Activated naive CD4-positive, alpha-beta T cell treated with anti-CD3 and anti-CD28 coated beads, Interleukin-2, amount 10 ng/mL, durations not matched to agents 7 days and 5 days (primary cell): ENCODE results near the gene RASAL2.
"Not testable (repeated sequence)": the region's sequence is repeated elsewhere in the genome, so short reads cannot be mapped to it uniquely, and the experiment has no call there.

Source experiments
- CTCF ChIA-PET: fragments of 350-600 bp; sonication (Branson Sonifier 250); formaldehyde crosslinking; loops from one replicate; lab custom pipeline; 2021; ENCODE audit warnings: antibody characterized with exemption; lab: Charles Lee
- DNase-seq: peaks from one replicate; pipeline ENCODE4 v3.0.0-alpha.2; 2020
- H3K27ac Mint-ChIP-seq: one replicate; pipeline ENCODE4 v1.8.0; 2021; ENCODE audit warnings: mild to moderate bottlenecking, moderate library complexity, mixed read lengths
- H3K27me3 Mint-ChIP-seq: one replicate; pipeline ENCODE4 v1.8.0; 2021; ENCODE audit warnings: mild to moderate bottlenecking, mixed read lengths
- H3K36me3 Mint-ChIP-seq: one replicate; pipeline ENCODE4 v1.8.0; 2021; ENCODE audit warnings: mixed read lengths
- H3K4me1 Mint-ChIP-seq: one replicate; pipeline ENCODE4 v1.8.0; 2021; ENCODE audit warnings: mixed read lengths
- H3K4me3 Mint-ChIP-seq: one replicate; pipeline ENCODE4 v1.8.0; 2021; ENCODE audit warnings: mild to moderate bottlenecking, moderate library complexity, mixed read lengths
- H3K9me3 Mint-ChIP-seq: one replicate; pipeline ENCODE4 v1.8.0; 2021; ENCODE audit warnings: mixed read lengths

Gene RASAL2

GRCh38 chr1:178119628-178120027 is 25.7 kb downstream of the RASAL2 start:
- Mint-ChIP-seq H3K36me3 (no peaks in the 10 kb centered on the region), H3K4me3 (no peak overlapping the region), H3K27me3 (no peaks in the 10 kb centered on the region), H3K27ac (no peak overlapping the region), H3K4me1 (no peaks in the 10 kb centered on the region), H3K9me3 (no peaks in the 10 kb centered on the region)
- no peak for DNase-seq
- CTCF ChIA-PET = no interaction called here

GRCh38 chr1:178120088-178120487 is 26.2 kb downstream of the RASAL2 start:
- H3K4me3 Mint-ChIP-seq = no peak overlapping the region
- DNase-seq = no peak
- H3K9me3 Mint-ChIP-seq = no peaks in the 10 kb centered on the region
- H3K4me1 Mint-ChIP-seq = no peaks in the 10 kb centered on the region
- H3K36me3 Mint-ChIP-seq = no peaks in the 10 kb centered on the region
- no peak overlapping the region for H3K27ac Mint-ChIP-seq
- CTCF ChIA-PET = interaction anchor here (0.9 kb wide), 1 partner anchor 12 kb away, joined by 3 read pairs; no protein-coding TSS in a partner anchor
- no peaks in the 10 kb centered on the region for H3K27me3 Mint-ChIP-seq

DNA sequence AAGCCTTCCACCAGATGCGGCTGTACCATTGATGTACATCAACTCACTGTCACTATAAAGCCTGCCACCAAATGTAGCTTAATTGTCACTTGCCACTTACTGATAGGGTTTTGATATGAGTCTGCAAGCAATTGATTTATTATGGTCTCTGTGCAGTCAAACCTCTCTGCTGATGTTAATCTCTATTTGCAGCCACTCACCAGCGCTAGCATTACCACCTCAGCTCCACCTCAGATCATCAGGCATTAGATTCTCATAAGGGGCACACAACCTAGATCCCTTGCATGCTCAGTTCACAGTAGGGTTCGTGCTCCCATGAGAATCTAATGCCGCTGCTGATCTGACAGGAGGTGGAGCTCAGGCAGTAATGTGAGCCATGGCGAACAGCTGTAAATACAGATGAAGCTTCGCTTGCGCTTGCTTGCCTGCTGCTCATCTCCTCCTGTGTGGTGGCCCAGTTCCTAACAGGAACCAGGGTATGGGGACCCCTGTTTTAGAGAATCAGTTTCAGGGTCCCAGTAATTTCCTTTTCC is 26.7 kb downstream of the RASAL2 start:
- DNase-seq, H3K36me3 Mint-ChIP-seq, H3K27me3 Mint-ChIP-seq: not testable (repeated sequence)

DNA sequence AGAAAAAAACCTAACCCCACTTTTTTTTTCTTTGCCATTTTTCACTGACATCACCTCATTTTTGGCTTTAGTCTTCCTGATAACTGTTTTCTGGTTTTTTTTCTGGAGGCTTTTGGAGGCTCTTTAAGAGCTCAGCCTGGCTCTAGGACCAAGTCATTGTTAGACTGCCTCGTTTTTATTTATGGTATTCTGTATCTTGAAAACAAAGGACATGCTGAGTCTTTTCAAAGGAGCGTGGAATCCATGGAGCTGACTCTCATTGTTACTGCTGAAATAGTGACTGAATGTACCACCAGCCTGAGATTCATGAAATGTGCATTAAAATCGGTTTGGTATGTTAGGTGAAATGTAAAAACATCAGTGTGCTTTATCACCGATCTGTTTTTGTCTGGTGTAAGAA is 28.0 kb downstream of the RASAL2 start:
- Mint-ChIP-seq H3K4me3 (no peak overlapping the region), H3K9me3 (no peaks in the 10 kb centered on the region), H3K36me3 (no peaks in the 10 kb centered on the region), H3K27me3 (no peaks in the 10 kb centered on the region), H3K4me1 (no peaks in the 10 kb centered on the region), H3K27ac (no peak overlapping the region)
- no peak for DNase-seq
- CTCF ChIA-PET = no interaction called here

More for the DNA sequence above, 26.7 kb downstream of the RASAL2 start:
- not testable (repeated sequence) for H3K4me3 Mint-ChIP-seq, H3K4me1 Mint-ChIP-seq, H3K27ac Mint-ChIP-seq, H3K9me3 Mint-ChIP-seq
- CTCF ChIA-PET = interaction anchor here (0.9 kb wide), 1 partner anchor 11 kb away, joined by 3 read pairs; no protein-coding TSS in a partner anchor

GRCh38 chr1:178122283-178122682 is 28.4 kb downstream of the RASAL2 start:
- H3K4me3 Mint-ChIP-seq = no peak overlapping the region
- H3K4me1 Mint-ChIP-seq = no peaks in the 10 kb centered on the region
- H3K36me3 Mint-ChIP-seq = no peaks in the 10 kb centered on the region
- H3K9me3 Mint-ChIP-seq = no peaks in the 10 kb centered on the region
- no peaks in the 10 kb centered on the region for H3K27me3 Mint-ChIP-seq
- DNase-seq = no peak
- CTCF ChIA-PET = no interaction called here
- no peak overlapping the region for H3K27ac Mint-ChIP-seq

DNA sequence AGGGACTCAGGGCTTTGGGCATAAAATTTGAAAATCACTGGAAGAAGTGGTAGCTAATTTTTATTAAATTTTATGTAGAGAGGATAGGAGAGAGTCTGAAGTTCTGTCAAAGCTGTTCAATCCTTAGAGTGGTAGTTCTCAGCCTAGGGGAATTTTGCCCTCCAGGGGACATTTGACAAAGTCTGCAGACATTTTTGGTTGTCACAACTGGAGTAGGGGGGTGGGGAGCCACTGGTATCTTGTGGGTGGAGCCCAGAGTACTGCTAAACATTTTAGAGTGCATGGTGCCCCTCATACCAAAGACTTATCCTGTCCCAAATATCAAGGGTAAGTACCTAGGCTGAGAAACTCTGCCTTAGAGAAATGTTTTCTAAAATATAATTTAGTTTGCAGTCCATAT is 30.2 kb downstream of the RASAL2 start:
- H3K36me3 Mint-ChIP-seq = no peaks in the 10 kb centered on the region
- H3K27me3 Mint-ChIP-seq = no peaks in the 10 kb centered on the region
- no peak for DNase-seq
- no peaks in the 10 kb centered on the region for H3K9me3 Mint-ChIP-seq
- H3K27ac Mint-ChIP-seq = no peak overlapping the region
- H3K4me1 Mint-ChIP-seq = no peaks in the 10 kb centered on the region
- CTCF ChIA-PET = no interaction called here
- H3K4me3 Mint-ChIP-seq = no peak overlapping the region

- Mint-ChIP-seq H3K9me3 (no peaks in the 10 kb centered on the region), H3K36me3 (no peaks in the 10 kb centered on the region), H3K27me3 (no peaks in the 10 kb centered on the region), H3K4me1 (no peaks in the 10 kb centered on the region), H3K4me3 (no peak overlapping the region), H3K27ac (no peak overlapping the region)
- no peak for DNase-seq
- CTCF ChIA-PET = no interaction called here
These were observed 32.4 kb downstream of the RASAL2 start for GRCh38 chr1:178126261-178126660.

GRCh38 chr1:178126741-178127185 is 32.9 kb downstream of the RASAL2 start:
- CTCF ChIA-PET = no interaction called here

DNA sequence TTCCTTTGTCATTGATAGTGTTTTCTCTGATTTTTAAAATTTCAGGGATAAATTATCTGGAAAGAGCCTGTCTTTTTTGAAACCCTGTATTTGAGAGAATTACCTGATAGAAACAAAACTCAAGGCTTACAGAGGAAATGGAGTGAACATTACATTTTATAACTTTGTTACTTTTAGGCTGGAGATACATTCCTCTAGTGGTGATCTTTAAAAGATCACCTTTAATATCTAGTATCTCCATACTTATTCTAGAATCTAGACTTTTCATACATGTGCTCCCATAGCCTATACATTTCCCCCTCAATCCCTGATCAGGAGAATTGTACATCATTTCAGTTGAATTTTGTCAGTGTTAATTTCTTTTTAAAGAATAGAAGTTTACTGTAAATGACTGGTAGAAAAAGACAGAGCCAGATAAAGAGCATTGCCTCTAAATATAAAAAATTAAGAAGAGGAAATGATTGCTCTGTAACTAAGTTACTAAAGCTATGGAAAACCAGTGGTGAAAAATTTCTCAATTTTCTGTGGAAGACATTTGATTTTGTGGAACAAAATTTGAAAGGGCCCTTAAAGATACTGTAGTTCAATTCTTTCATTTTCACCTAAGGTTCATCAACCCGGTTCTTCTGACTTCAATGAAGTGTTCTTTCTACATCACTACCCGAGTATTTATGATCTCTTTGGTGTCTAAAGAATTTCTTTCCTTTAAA is 33.7 kb downstream of the RASAL2 start:
- Mint-ChIP-seq H3K36me3 (no peaks in the 10 kb centered on the region), H3K27me3 (no peaks in the 10 kb centered on the region), H3K9me3 (no peaks in the 10 kb centered on the region), H3K27ac (no peak overlapping the region), H3K4me1 (no peaks in the 10 kb centered on the region), H3K4me3 (no peak overlapping the region)
- DNase-seq = no peak
- CTCF ChIA-PET = no interaction called here

More at GRCh38 chr1:178126741-178127185, 32.9 kb downstream of the RASAL2 start:
- H3K4me3 Mint-ChIP-seq = no peak overlapping the region
- no peak for DNase-seq
- no peak overlapping the region for H3K27ac Mint-ChIP-seq
- H3K36me3 Mint-ChIP-seq = no peaks in the 10 kb centered on the region
- H3K27me3 Mint-ChIP-seq = no peaks in the 10 kb centered on the region
- H3K9me3 Mint-ChIP-seq = no peaks in the 10 kb centered on the region
- H3K4me1 Mint-ChIP-seq = no peaks in the 10 kb centered on the region

GRCh38 chr1:178133239-178133989 is 39.5 kb downstream of the RASAL2 start:
- DNase-seq = no peak
- no peaks in the 10 kb centered on the region for H3K9me3 Mint-ChIP-seq
- no peaks in the 10 kb centered on the region for H3K4me1 Mint-ChIP-seq
- H3K36me3 Mint-ChIP-seq = no peaks in the 10 kb centered on the region
- CTCF ChIA-PET = no interaction called here
- H3K27ac Mint-ChIP-seq = no peak overlapping the region
- no peaks in the 10 kb centered on the region for H3K27me3 Mint-ChIP-seq
- H3K4me3 Mint-ChIP-seq = no peak overlapping the region

GRCh38 chr1:178134061-178134460 is 40.2 kb downstream of the RASAL2 start:
- H3K4me3 Mint-ChIP-seq = no peak overlapping the region
- CTCF ChIA-PET = no interaction called here
- H3K36me3 Mint-ChIP-seq = no peaks in the 10 kb centered on the region
- no peaks in the 10 kb centered on the region for H3K27me3 Mint-ChIP-seq
- H3K9me3 Mint-ChIP-seq = no peaks in the 10 kb centered on the region
- no peak for DNase-seq
- no peak overlapping the region for H3K27ac Mint-ChIP-seq
- no peaks in the 10 kb centered on the region for H3K4me1 Mint-ChIP-seq

DNA sequence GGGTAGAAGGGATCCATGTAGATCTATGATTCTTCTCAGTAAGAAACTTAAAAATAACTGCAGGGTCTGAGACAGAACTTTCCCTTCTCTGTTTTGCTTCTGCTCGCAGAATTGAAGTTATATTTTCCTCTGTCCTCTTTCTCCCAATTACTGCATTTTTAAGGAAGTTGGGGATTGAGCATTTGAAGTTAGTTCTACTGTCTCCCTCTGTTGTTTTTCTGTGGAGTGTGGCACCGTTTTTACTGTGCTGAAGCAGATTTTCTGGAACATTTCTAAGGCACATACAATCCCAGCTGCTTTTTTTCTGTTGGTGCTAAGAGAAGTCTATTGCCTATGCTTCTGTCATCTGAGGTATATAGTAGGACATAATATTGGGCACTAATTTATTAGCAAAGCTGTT is 43.3 kb downstream of the RASAL2 start:
- H3K36me3 Mint-ChIP-seq = no peaks in the 10 kb centered on the region
- H3K4me1 Mint-ChIP-seq = no peaks in the 10 kb centered on the region
- H3K4me3 Mint-ChIP-seq = no peak overlapping the region
- no peaks in the 10 kb centered on the region for H3K27me3 Mint-ChIP-seq
- CTCF ChIA-PET = no interaction called here
- no peaks in the 10 kb centered on the region for H3K9me3 Mint-ChIP-seq
- DNase-seq = no peak
- H3K27ac Mint-ChIP-seq = no peak overlapping the region

GRCh38 chr1:178142806-178143205 is 48.9 kb downstream of the RASAL2 start:
- no peaks in the 10 kb centered on the region for H3K27me3 Mint-ChIP-seq
- CTCF ChIA-PET = no interaction called here
- DNase-seq = no peak
- H3K36me3 Mint-ChIP-seq = no peaks in the 10 kb centered on the region
- no peaks in the 10 kb centered on the region for H3K9me3 Mint-ChIP-seq
- no peak overlapping the region for H3K27ac Mint-ChIP-seq
- no peak overlapping the region for H3K4me3 Mint-ChIP-seq
- H3K4me1 Mint-ChIP-seq = no peaks in the 10 kb centered on the region

DNA sequence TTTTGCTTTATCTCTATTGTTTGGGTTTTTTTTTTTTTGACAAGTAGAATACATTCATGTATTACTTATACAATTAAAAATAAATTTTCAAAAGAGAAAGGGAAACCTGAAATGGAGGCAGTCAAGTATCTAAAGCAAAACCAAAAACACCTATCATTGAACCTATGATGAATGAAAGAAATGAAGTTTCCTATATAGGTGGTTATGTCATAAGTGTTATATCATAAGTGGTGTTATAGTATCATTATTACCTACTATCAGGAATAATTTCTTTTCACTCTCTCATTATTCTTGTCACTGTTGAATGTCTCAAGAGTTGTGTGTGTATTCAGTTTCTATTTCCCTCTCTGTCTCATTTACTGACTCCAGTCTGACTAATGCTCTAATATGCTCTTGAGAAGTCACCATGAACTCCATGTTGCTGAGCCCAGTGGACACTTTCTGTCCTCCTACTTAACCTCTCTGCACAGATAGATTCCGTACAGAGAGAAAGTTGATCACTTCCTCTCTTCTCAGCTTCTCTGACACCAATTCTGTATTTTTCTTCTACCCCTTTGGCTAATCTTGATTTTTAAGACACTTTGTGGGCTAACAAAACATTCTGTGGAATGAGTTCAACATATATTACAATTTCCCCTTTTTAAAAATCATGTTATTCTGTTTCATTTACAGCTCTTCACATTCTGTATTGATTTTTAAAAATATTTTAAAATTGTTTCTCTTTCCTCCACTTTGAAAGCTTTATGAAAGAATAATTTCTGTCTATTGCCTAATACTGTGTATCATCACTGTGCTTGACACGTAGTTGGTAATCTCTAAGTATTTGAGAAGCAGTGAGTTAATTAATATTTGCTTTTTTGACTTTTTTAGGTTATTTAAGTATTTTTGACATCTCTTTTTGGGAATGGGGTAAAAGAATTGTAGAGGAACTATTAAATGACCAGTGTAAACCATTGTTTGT is 50.1 kb downstream of the RASAL2 start:
- H3K9me3 Mint-ChIP-seq = no peaks in the 10 kb centered on the region
- DNase-seq = no peak
- no peak overlapping the region for H3K27ac Mint-ChIP-seq
- H3K4me1 Mint-ChIP-seq = no peaks in the 10 kb centered on the region
- CTCF ChIA-PET = no interaction called here
- no peak overlapping the region for H3K4me3 Mint-ChIP-seq
- H3K27me3 Mint-ChIP-seq = no peaks in the 10 kb centered on the region
- no peaks in the 10 kb centered on the region for H3K36me3 Mint-ChIP-seq
